K562 (cell line): ENCODE data around the gene WDR90. TPM values are rescaled to one million over a fixed set of nuclear protein-coding genes. Genes with fewer than 3 reads are reported as not detected.

Experiments used
- ATAC-seq: fragments of 200-7000 bp; cut with Tn5 transposase; 3 replicates; pipeline ENCODE4 v1.9.1; 2020; ENCODE audit warnings: moderate library complexity
- BruUV-seq: library from RNA; stranded (reverse); fragments of 400-500 nt; replicated peaks from 2 replicates; lab custom pipeline; 2021; lab: Mats Ljungman, UMichigan
- CTCF ChIA-PET: fragments of 300-600 bp; formaldehyde crosslinking; extraction: SDS; loops from one replicate; lab custom pipeline; 2021; ENCODE audit warnings: low intra/inter-chr PET ratio; lab: Yijun Ruan, JAX
- POLR2A ChIA-PET: fragments of 300-600, 350-650 bp; sonication (Branson Sonifier 250); formaldehyde crosslinking; extraction: SDS; loops from one replicate; lab custom pipeline; 2021; ENCODE audit warnings: antibody characterized with exemption, inconsistent platforms; lab: Yijun Ruan, JAX
- DNase-seq, 4 experiments: peaks; one replicate each; pipeline versions ENCODE4 v3.0.0 to v3.0.0-alpha.2; 2011 to 2018; ENCODE audit warnings: low spot score in 3 of 4, mixed read lengths in 3 of 4; ENCODE audit errors: extremely low read depth in 1 of 4
- FAIRE-seq: peaks from 2 replicates; lab custom pipeline; 2011; peaks lifted over from hg19 to GRCh38; lab: Jason Lieb, UNC
- H2AFZ ChIP-seq: 2 replicates; pipeline ENCODE4 v1.6.0; 2011; ENCODE audit warnings: low read depth, low read length, control low read depth, inconsistent platforms
- H3K27ac ChIP-seq: fragments of 200-600 bp; 3 replicates; pipeline ENCODE4 v1.8.0; 2011; ENCODE audit warnings: low read depth, mild to moderate bottlenecking, control low read depth, inconsistent platforms, low read length, moderate library complexity, mixed read lengths; ENCODE audit errors: extremely low read depth
- H3K27me3 ChIP-seq, 2 experiments: fragments of 300-600 bp in 1 of 2; 2 replicates in 1 of 2; 3 replicates in 1 of 2; pipeline versions ENCODE4 v1.6.0 to v1.8.0; 2011; ENCODE audit warnings: inconsistent platforms in 2 of 2, low read length in 2 of 2, mild to moderate bottlenecking in 1 of 2, mixed read lengths in 1 of 2, moderate library complexity in 1 of 2; ENCODE audit not compliant: control insufficient read depth in 2 of 2, insufficient read depth in 2 of 2
- H3K36me3 ChIP-seq: fragments of 300-600 bp; 3 replicates; pipeline ENCODE4 v1.8.0; 2011; ENCODE audit warnings: mild to moderate bottlenecking, low read length, inconsistent platforms; ENCODE audit not compliant: control insufficient read depth, insufficient read depth
- H3K4me1 ChIP-seq, 2 experiments: fragments of 200-600 bp in 1 of 2; replicated peaks in 1 of 2; 2 replicates in 1 of 2; 3 replicates in 1 of 2; pipeline versions ENCODE4 v1.5.1 to v1.8.0; 2011; ENCODE audit warnings: inconsistent platforms in 2 of 2, low read length in 2 of 2, mild to moderate bottlenecking in 1 of 2, mixed read lengths in 1 of 2, moderate library complexity in 1 of 2; ENCODE audit not compliant: control insufficient read depth in 2 of 2, insufficient read depth in 2 of 2
- H3K4me2 ChIP-seq: 2 replicates; pipeline ENCODE4 v1.6.1; 2011; ENCODE audit warnings: low read length, control low read depth, inconsistent platforms, mixed read lengths; ENCODE audit not compliant: insufficient read depth
- H3K4me3 ChIP-seq: fragments of 200-600 bp; sonication (generic), shearing (Covaris generic); 2 replicates; pipeline ENCODE4 v1.5.1; 2016; ENCODE audit warnings: control low read depth, inconsistent platforms
- H3K79me2 ChIP-seq: fragments of 200-600 bp; 3 replicates; pipeline ENCODE4 v1.8.0; 2011; ENCODE audit warnings: low read length, inconsistent platforms; ENCODE audit not compliant: control insufficient read depth, insufficient read depth
- H3K9ac ChIP-seq, 2 experiments: 2 replicates each; pipeline versions ENCODE4 v1.6.0 to v1.6.1; 2011; ENCODE audit warnings: low read depth in 2 of 2, low read length in 2 of 2, control low read depth in 1 of 2, inconsistent platforms in 1 of 2, mild to moderate bottlenecking in 1 of 2, mixed read lengths in 1 of 2; ENCODE audit not compliant: insufficient read depth in 1 of 2
- H3K9me1 ChIP-seq: one replicate; pipeline ENCODE4 v1.6.0; 2011; ENCODE audit warnings: inconsistent platforms, mild to moderate bottlenecking, low read length, moderate library complexity; ENCODE audit not compliant: control insufficient read depth, insufficient read depth
- H3K9me3 ChIP-seq: replicated peaks from 2 replicates; pipeline ENCODE4 v1.5.1; 2011; ENCODE audit warnings: low read depth, low read length, inconsistent platforms; ENCODE audit not compliant: control insufficient read depth, insufficient read depth
- H4K20me1 ChIP-seq: replicated peaks from 2 replicates; pipeline ENCODE4 v1.6.1; 2011; ENCODE audit warnings: low read length, inconsistent platforms, mixed read lengths; ENCODE audit not compliant: control insufficient read depth, insufficient read depth
- BCOR ChIP-seq: fragments of 450-650 bp; IDR thresholded peaks from 2 replicates; pipeline ENCODE4 v1.6.1; 2016
- KDM1A ChIP-seq, 2 experiments: fragments of 450-650 bp; IDR thresholded peaks; 2 replicates each; pipeline ENCODE4 v1.6.1; 2016; ENCODE audit warnings: mild to moderate bottlenecking in 2 of 2
- KLF6 ChIP-seq: fragments of 250-450 bp; sonication (Bioruptor Pico); IDR thresholded peaks from 2 replicates; pipeline ENCODE4 v1.4.0; 2020; ENCODE audit warnings: mild to moderate bottlenecking, moderate library complexity, borderline replicate concordance
- NFRKB ChIP-seq: fragments of 450-650 bp; IDR thresholded peaks from 2 replicates; pipeline ENCODE4 v1.6.1; 2016; ENCODE audit warnings: low read depth
- RBM17 ChIP-seq: fragments of 200-400 bp; formaldehyde crosslinking; IDR thresholded peaks from 2 replicates; pipeline ENCODE4 v1.6.1; 2017; ENCODE audit warnings: low read depth, mild to moderate bottlenecking, low read length, borderline replicate concordance
- RCOR1 ChIP-seq, 2 experiments: IDR thresholded peaks; 2 replicates each; pipeline ENCODE4 v1.6.1; 2012; ENCODE audit warnings: low read depth in 2 of 2, low read length in 2 of 2, borderline replicate concordance in 1 of 2, improper control_type of control experiment in 1 of 2
- WGBS: fragments of 100-300 bp; shearing (Covaris generic); methylation state at CpG from one replicate; pipeline ENCODE4 v1.1.6; 2016; ENCODE audit warnings: low coverage, mixed read lengths; ENCODE audit not compliant: insufficient coverage; ENCODE audit errors: missing lambda C conversion rate; 5-methylcytosine and 5-hydroxymethylcytosine counted together
- in situ Hi-C: fragments of 300-500 bp; cut with MboI; formaldehyde crosslinking; loops from 4 replicates; pipeline ENCODE4 v1.15.0; 2018; ENCODE audit warnings: inconsistent platforms, mixed read lengths
- intact Hi-C: fragments of 100-400 bp; cut with micrococcal nuclease; formaldehyde crosslinking; loops from 2 replicates; pipeline ENCODE4 v1.14.2; 2022
- polyA plus RNA-seq, 8 experiments: library from polyadenylated mRNA; depleted of rRNA in 4 of 8; stranded (reverse) in 5 of 8; unstranded in 3 of 8; fragments of >200 nt; fragmentation: Nextera tagmentation in 2 of 8; fragmentation: Illumina TruSeq in 1 of 8; extraction: Ambion mirVana in 2 of 8; extraction: Trizol in 1 of 8; gene quantifications; 2 replicates each; pipeline versions ENCODE4 v1.2.1 to v1.2.3, GENCODE V29; 2011 to 2014; ENCODE audit warnings: inconsistent platforms in 1 of 8, missing spikeins in 1 of 8
- total RNA-seq, 7 experiments: library from RNA; depleted of rRNA in 6 of 7; stranded (reverse); fragments of >200 nt in 6 of 7; fragmentation: Illumina TruSeq in 2 of 7; extraction: Trizol in 2 of 7; gene quantifications; 2 replicates each; pipeline versions ENCODE4 v1.2.1 to v1.2.3, GENCODE V29; 2011 to 2021; ENCODE audit warnings: low replicate concordance in 1 of 7
- TF ChIP-seq, protein P1 (sequence below): fragments of 250-450 bp; sonication (Bioruptor Pico); IDR thresholded peaks from 2 replicates; pipeline ENCODE4 v1.4.0; 2020; ENCODE audit warnings: mild to moderate bottlenecking
- TF ChIP-seq, protein P2 (sequence below): sonication (generic); formaldehyde crosslinking; IDR thresholded peaks from 2 replicates; pipeline ENCODE4 v1.4.0; 2020; ENCODE audit warnings: mild to moderate bottlenecking, missing genetic modification reagents
- TF ChIP-seq, protein P3 (sequence below): sonication (generic); formaldehyde crosslinking; IDR thresholded peaks from 2 replicates; pipeline ENCODE4 v1.9.0; 2022; ENCODE audit warnings: mild to moderate bottlenecking, missing genetic modification reagents

The WDR90 gene
- total and polyA plus RNA-seq, 9 of the 15 experiments (the other 6 are each of a cell fraction or from before 2014, with no cell fraction given): 0.44 to 12.6 (median 3.3) TPM

DNA sequence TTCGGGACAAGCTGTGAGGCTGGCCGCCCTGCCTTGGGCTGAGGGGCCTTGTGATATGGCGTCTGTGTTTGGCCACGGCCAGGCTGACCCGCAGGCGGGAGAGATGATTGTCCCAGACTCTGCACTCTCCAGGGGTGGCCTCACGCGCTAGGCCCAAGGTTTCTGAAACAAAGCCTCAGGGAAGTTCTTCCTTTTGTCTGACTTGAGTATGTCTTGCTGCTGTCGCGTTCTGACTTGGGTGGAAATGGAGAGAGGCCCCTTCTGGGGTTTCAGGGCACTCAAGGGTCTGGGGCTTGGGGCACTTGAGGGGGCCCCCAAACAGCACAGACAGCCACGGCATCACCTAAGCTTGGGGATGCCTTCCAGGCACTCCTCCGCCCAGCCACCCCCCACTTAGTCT lies 61.9 kb downstream of the WDR90 start:
- H3K9me3 ChIP-seq: no peaks in the 10 kb centered on the region
- H3K4me1 ChIP-seq: peaks cover 4 to 65% of the 10 kb centered on the region in 2 experiments; a peak in 3 of 5 replicates
- no peak overlapping the region; a peak in 1 of 4 replicates for H3K9ac ChIP-seq
- FAIRE-seq (no peak), ATAC-seq (no peak), DNase-seq (no peak)
- no peak overlapping the region for H2AFZ ChIP-seq
- H3K27ac ChIP-seq: no peak overlapping the region
- no TSS peak for BruUV-seq
- in situ Hi-C loops: loop anchor here (5.0 to 10.0 kb wide), 2 partner anchors 76 to 344 kb away; partner anchors contain the start of genes CHTF18 and RPUSD1
- POLR2A ChIA-PET: no interaction called here
- H3K27me3 ChIP-seq: peaks cover 0 to 17% of the 10 kb centered on the region in 2 experiments; a peak in 2 of 5 replicates
- peaks cover 20% of the 10 kb centered on the region; the same call in 1 of the 2 replicates for H4K20me1 ChIP-seq
- H3K36me3 ChIP-seq: no peaks in the 10 kb centered on the region
- WGBS: 27% methylated on average over 12 of the region's 12 CpGs
- intact Hi-C loops: loop anchor here (1.0 to 5.0 kb wide), 2 partner anchors 74 to 96 kb away; no protein-coding TSS in a partner anchor
- no peak overlapping the region for H3K4me3 ChIP-seq
- peaks cover 4% of the 10 kb centered on the region; the same call in 2 of the 3 replicates for H3K79me2 ChIP-seq
- CTCF ChIA-PET: interaction anchor here (1.0 to 4.5 kb wide), 4 partner anchors 31 to 391 kb away, joined by 3 to 73 read pairs (median 14); no protein-coding TSS in a partner anchor
- TF ChIP-seq, protein P1, sequence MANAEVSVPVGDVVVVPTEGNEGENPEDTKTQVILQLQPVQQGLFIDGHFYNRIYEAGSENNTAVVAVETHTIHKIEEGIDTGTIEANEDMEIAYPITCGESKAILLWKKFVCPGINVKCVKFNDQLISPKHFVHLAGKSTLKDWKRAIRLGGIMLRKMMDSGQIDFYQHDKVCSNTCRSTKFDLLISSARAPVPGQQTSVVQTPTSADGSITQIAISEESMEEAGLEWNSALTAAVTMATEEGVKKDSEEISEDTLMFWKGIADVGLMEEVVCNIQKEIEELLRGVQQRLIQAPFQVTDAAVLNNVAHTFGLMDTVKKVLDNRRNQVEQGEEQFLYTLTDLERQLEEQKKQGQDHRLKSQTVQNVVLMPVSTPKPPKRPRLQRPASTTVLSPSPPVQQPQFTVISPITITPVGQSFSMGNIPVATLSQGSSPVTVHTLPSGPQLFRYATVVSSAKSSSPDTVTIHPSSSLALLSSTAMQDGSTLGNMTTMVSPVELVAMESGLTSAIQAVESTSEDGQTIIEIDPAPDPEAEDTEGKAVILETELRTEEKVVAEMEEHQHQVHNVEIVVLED (CRISPR knock-in tag): no peak
- TF ChIP-seq, protein P2, sequence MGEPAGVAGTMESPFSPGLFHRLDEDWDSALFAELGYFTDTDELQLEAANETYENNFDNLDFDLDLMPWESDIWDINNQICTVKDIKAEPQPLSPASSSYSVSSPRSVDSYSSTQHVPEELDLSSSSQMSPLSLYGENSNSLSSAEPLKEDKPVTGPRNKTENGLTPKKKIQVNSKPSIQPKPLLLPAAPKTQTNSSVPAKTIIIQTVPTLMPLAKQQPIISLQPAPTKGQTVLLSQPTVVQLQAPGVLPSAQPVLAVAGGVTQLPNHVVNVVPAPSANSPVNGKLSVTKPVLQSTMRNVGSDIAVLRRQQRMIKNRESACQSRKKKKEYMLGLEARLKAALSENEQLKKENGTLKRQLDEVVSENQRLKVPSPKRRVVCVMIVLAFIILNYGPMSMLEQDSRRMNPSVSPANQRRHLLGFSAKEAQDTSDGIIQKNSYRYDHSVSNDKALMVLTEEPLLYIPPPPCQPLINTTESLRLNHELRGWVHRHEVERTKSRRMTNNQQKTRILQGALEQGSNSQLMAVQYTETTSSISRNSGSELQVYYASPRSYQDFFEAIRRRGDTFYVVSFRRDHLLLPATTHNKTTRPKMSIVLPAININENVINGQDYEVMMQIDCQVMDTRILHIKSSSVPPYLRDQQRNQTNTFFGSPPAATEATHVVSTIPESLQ (CRISPR knock-in tag): no peak
- TF ChIP-seq RBM17 (no peak), KLF6 (CRISPR knock-in tag) (no peak), RCOR1 (IDR thresholded peaks at IDR 0.05; ENCODE audit: borderline replicate concordance in 1 of 2, low read depth in 2 of 2, low read length in 2 of 2) (peak in 1 of 2 experiments; percentile 47; a peak in 1 of 4 replicates), BCOR (peak; percentile 82), KDM1A (IDR thresholded peaks at IDR 0.05) (peak; percentile 41 to 67; a peak in 3 of 4 replicates), NFRKB (no peak)
- TF ChIP-seq, protein P3, sequence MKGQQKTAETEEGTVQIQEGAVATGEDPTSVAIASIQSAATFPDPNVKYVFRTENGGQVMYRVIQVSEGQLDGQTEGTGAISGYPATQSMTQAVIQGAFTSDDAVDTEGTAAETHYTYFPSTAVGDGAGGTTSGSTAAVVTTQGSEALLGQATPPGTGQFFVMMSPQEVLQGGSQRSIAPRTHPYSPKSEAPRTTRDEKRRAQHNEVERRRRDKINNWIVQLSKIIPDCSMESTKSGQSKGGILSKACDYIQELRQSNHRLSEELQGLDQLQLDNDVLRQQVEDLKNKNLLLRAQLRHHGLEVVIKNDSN (CRISPR knock-in tag): 0 out of 2 replicates have a peak, but pooled peaks have one; percentile 12
- no peaks in the 10 kb centered on the region for H3K9me1 ChIP-seq
- H3K4me2 ChIP-seq: no peak overlapping the region
